ENCODE data around the gene CHRDL2.
"Not testable (repeated sequence)": the region's sequence is repeated elsewhere in the genome, so short reads cannot be mapped to it uniquely, and the experiment has no call there.

CHRDL2 gene

DNA sequence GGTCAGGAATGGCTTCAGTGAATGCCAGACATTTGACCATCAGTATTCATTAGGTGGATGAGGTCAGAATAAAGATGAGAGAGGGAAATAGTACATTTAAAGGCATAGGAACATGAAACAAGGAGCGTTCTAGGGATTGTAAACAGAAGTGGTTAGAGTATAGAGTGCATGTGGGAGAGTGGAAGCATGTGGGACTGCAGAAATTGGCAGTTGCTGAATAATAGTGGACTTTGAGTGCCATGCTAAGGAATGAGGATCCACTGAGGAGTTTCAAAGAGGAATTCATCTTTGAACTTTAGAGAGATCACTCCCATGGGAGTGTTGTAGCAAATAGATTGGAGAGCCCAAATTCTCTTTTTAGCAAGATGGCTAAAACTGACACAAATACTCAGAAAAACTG lies 25.3 kb upstream of the CHRDL2 start:
- no peak for DNase-seq (ENCODE audit: low read depth)
- no peak overlapping the region for H3K4me3 ChIP-seq (ENCODE audit: low read length)
- TF ChIP-seq, protein P1, sequence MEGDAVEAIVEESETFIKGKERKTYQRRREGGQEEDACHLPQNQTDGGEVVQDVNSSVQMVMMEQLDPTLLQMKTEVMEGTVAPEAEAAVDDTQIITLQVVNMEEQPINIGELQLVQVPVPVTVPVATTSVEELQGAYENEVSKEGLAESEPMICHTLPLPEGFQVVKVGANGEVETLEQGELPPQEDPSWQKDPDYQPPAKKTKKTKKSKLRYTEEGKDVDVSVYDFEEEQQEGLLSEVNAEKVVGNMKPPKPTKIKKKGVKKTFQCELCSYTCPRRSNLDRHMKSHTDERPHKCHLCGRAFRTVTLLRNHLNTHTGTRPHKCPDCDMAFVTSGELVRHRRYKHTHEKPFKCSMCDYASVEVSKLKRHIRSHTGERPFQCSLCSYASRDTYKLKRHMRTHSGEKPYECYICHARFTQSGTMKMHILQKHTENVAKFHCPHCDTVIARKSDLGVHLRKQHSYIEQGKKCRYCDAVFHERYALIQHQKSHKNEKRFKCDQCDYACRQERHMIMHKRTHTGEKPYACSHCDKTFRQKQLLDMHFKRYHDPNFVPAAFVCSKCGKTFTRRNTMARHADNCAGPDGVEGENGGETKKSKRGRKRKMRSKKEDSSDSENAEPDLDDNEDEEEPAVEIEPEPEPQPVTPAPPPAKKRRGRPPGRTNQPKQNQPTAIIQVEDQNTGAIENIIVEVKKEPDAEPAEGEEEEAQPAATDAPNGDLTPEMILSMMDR (conservative IDR thresholded peaks at IDR 0.05; ENCODE audit: low read depth, low read length): no peak

DNA sequence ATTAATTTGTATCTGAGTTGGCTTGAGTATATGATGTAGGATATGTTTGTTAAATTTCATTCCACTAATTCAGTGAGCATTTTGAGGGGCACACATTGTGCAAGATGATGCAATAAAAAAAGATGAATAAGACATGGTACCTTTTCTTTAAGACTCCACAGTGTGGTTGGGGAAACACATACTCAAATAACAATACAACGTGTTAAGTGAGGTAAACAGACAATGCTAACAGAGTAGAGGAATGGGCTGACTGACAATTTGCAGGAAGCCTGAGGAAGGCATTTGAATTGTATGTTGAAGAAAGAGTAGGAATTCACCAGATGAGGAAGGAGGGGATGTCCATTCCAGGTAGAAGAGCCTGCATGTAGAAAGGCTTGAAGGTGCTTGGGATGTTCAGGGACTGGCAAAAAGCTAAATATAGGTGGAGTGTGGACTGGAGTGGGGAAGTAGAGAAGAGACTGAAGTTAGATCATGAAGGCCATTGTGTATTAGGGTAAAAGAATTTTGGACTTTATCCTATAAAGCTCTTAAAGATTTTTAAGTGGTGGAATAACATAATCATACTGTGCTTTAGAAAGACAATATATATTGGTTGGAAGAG lies 24.3 kb upstream of the CHRDL2 start:
- TF ChIP-seq, protein P1 (conservative IDR thresholded peaks at IDR 0.05; ENCODE audit: low read depth, low read length): no peak
- no peak for DNase-seq (ENCODE audit: low read depth)
- H3K4me3 ChIP-seq (ENCODE audit: low read length): peak overlapping the region; percentile 1

DNA sequence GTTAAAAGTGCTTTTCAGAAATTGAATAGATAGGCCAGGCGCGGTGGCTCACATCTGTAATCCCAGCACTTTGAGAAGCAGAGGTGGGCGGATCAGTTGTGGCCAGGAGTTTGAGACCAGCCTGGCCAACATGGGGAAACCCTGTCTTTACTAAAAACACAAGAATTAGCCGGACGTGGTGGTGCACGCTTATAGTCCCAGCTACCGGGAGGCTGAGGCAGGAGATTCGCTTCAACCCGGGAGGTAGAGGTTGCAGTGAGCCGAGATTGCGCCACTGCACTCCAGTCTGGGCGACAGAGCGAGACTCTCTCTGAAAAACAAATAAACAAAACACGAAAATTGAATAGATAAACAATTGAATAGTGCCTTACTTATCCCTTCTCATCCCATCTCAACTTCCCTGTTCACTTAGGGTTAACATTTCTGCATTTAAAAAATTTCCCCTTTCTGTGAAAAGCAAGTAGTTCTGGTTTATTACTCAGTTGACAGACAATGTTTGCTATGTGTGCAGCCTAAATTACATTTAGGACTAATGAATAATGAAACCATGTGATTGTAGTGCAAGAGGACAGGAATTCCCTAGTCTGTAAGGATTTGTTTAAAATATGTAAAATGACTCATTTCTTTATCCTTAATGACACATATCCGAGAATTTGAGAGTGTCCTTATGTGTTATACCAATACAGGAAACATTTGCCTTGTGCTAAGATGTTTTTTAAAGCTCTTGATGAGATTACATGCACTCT lies 23.5 kb upstream of the CHRDL2 start:
- TF ChIP-seq, protein P1 (conservative IDR thresholded peaks at IDR 0.05; ENCODE audit: low read depth, low read length): no peak
- peak; percentile 94 for DNase-seq (ENCODE audit: low read depth)
- peak overlapping the region; percentile 13 for H3K4me3 ChIP-seq (ENCODE audit: low read length)

DNA sequence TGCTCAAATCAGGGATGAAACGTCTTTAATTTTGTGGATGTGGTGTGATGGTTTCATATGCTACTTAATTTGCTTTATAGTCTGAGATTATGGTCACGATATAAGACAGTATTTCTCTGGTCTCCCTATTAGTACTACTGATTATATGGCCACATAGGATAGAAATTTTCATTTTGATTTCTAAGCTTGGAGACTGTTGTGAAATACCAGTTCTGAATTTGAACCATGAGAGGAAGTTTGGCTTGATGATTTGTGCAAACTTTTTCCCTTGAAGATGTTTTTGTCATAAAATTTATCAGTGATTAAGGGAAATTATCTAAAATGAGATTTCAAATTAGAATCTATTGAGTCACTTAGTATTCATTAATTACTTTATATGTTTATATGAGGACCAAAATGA lies 20.1 kb upstream of the CHRDL2 start:
- no peak for DNase-seq (ENCODE audit: low read depth)
- TF ChIP-seq, protein P1 (conservative IDR thresholded peaks at IDR 0.05; ENCODE audit: low read depth, low read length): no peak
- no peak overlapping the region for H3K4me3 ChIP-seq (ENCODE audit: low read length)

DNA sequence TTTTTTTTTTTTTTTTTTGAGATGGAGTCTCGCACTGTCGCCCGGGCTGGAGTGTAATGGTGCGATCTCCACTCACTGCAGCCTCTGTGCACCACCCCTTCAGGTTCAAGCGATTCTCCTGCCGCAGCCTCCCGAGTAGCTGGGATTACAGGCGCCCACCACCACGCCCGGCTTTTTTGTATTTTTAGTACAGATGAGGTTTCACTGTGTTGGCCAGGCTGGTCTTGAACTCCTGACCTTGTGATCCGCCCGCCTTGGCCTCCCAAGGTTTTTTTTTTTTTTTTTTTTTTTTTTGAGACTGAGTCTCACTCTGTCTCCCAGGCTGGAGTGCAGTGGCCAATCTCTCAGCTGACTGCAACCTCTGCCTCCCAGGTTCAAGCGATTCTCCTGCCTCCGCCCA lies 19.4 kb upstream of the CHRDL2 start:
- DNase-seq (ENCODE audit: low read depth): not testable (repeated sequence)
- peak overlapping the region; percentile 82 for H3K4me3 ChIP-seq (ENCODE audit: low read length)

DNA sequence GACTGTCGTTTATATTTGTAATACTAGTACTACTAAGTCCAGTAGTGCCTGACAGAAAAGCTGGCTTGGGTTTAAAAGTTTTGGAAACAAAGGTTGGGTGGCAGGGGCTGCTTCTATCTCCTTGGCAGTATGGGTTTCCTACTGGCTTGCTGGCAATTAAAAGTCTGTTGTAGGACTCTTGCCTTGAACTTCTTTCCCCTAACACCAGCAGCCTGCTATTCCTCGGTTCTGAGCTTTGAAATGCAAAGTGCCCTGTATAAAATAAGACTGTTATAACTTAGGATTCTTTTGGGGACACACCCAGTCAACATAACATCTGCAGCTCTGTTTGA lies 18.7 kb upstream of the CHRDL2 start:
- TF ChIP-seq, protein P1 (conservative IDR thresholded peaks at IDR 0.05; ENCODE audit: low read depth, low read length): no peak
- no peak for DNase-seq (ENCODE audit: low read depth)
- peak overlapping the region; percentile 82 for H3K4me3 ChIP-seq (ENCODE audit: low read length)

DNA sequence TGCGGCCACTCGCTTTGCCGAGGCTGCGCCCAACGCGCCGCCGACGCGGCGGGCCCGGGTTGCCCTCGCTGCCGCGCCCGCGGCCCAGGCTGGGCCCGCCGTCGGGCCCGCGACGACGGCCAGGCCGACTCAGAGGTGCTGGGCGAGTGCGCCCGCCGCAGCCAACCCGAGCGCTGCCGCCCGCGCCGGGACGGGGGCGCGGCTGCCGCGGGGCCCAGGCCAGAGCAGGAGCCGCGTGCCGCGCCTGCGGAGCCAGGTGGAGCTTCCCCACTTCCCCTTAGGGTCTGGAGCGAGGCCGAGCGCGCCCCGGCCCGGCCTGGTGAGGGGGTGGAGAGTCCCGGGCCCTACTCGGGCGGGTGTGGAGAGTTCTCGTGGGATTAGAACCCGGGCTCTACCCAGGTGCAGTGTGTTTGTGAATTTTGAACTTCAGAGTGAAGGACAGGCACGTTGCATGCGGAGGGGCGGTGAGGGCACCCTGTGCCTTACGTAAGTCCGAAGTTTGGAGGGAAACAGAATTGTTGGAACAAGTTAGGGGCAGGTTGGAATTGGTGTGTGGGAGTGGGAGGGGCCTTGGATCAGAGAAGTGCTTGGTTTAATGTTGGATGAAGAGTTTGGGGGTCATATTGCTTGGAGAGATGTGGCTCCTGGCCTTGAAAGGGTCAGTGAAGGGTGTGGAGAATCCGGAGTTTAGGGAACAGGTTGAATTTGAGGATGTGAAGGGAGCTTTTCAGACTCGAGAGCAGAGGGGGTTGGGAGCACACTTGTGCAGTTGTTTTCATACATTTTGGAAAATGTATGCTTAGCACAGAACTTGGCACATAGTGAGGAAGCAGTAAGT lies 18.1 kb upstream of the CHRDL2 start:
- DNase-seq (ENCODE audit: low read depth): no peak
- TF ChIP-seq, protein P1 (conservative IDR thresholded peaks at IDR 0.05; ENCODE audit: low read depth, low read length): no peak
- peak overlapping the region; percentile 82 for H3K4me3 ChIP-seq (ENCODE audit: low read length)
